Measurements from ENCODE around the gene ZC3H7B.
"Not testable (repeated sequence)": the region's sequence is repeated elsewhere in the genome, so short reads cannot be mapped to it uniquely, and the experiment has no call there.

Gene ZC3H7B

DNA sequence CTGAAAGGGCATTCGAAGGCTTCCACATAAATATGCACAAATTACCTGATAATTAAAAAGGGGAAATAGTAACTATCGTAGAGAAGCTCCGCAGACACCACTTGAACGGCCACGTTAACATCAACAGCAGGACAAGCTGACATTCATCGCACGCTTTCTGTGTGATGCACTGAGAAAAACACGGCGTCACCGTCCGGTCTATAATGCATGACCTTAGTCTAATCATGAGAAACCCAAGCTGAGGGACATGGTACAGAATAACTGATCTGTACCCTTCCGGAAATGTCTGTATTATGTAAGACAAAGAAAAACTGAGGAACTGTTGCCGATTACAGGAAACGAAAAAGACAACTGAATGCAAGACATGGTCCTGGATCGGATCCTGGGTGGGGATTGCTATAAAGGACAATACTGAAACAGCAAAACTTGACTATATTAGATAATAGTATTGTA, 14.7 kb upstream of the ZC3H7B start:
- DNase-seq (ENCODE audit: low spot score): no peak

DNA sequence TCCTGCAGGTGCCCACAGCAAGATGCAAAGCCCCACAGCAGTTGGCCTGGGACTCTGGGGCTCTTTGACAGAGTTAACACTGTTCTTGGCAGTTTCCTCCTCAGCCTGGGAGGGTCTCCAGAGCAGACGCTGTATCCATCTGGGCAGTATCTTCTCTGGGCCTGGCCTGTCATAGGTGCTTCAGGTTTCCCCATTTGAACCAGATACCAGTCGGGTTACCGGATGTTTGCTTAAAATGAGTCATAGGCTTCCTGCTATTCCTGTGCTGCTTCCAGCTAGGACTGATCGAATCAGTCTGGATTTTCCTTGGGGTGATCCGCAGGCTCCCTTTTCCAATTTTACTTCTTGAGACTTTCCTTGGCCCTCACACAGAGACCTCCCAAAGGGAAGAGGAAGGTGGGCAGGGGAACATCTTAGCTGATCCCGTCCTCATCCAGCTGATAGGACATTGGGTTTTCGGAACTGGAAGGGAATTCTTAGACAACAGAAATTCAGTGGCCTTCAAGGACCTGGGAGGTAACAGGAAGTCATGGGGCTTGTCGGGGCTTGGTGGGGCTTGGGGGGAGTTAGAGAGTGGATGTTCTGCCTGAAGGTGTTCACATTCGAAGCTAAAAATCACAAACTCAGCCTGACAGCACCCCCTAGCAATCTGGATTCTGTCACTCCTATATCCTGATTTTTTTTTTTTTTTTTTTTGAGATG, 12.9 kb upstream of the ZC3H7B start:
- DNase-seq (ENCODE audit: low spot score): no peak

- no peak for DNase-seq (ENCODE audit: low spot score)
Measured at GRCh38 chr22:41289671-41290070, 11.7 kb upstream of the ZC3H7B start.

DNA sequence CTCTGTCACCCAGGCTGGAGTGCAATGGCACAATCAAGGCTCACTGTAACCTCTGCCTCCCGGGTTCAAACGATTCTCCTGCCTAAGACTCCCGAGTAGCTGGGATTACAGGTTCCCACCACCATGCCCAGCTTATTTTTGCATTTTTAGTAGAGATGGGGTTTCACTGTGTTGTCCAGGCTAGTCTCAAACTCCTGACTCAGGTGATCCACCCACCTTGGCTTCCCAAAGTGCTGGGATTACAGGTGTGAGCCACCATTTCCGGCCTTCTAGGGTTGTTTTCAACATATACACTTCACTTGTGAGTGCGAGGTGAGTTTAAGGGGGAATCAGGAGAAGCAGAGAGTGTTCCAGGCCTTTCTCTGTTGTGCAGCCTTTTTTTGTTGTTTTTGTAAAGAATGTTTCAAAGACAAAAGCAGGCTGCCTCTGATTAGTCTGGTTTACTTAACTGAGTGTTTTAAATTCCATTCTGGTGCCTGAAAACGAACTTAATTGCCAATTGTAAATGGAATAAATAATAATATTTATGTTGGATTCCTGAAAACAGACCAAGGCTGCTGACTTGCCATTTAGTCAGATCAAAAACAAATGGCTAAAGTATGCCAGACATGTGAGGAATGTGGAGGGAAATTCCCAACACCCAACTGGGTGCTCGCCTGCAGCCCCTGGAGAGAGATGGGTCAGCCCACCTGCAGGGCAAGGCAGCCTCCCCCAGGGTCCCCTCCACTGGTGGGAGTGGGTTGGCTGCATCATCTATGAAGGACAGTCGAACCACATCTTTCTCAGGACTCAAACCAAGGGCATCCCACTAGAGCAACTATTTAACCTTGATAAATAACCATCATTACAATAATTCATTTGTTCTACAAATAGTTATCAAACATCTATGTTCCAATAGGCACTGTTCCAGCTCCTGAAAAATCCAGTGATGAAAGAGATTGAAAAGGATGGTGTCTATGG, 10.8 kb upstream of the ZC3H7B start:
- no peak for DNase-seq (ENCODE audit: low spot score)

- DNase-seq (ENCODE audit: low spot score): not testable (repeated sequence)
Measured at GRCh38 chr22:41294816-41295215, 6.5 kb upstream of the ZC3H7B start.

DNA sequence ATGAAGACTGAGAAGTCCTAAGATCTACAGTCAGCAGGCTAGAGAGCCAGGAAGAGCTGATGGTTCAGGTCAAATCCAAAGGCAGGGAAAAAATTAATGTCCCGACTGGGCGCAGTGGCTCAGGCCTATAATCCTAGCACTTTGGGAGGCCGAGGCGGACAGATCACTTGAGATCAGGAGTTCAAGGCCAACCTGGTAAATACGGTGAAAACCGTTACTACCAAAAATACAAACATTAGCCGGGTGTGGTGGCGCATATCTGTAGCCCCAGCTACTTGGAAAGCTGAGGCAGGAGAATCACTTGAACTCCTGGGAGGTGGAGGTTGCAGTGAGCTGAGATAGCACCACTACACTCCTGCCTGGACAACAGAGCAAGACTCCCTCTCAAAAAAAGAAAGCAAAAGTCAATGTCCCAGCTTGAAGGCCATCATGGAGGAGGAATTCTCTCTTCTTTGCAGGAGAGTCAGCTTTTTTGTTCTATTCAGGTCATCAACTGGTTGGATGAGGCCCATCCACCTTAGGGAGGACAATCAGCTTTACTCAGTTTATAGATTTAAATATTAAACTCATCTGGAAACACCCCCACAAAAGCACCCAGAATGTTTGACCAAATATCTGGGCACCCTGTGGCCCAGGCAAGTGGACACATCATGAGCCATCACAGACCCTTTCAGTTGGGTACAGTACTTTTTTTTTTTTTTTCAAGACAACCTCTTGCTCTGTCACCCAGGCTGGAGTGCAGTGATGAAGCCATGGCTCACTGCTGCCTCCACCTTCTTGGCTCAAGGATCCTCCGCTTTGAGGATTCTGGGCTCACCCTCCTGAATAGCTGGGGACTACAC, 4.3 kb upstream of the ZC3H7B start:
- DNase-seq (ENCODE audit: low spot score): no peak

DNA sequence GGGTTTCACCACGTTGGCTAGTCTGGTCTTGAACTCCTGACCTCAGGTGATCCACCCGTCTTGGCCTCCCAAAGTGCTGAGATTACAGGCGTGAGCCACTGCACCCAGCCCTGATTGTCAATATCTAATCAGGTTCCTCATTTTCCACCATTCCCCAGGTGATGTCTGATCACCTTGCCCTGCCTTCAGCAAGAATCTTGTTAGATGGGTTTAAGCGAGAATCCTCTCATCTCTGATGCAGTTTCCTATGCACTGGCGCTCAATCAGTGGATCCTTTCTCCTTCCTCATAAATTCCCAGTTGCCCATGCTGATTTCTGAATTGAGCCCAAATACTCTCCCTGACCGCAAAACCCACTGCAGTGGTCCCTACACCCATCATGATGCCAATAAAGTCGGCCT, 664 bp upstream of the ZC3H7B start:
- DNase-seq (ENCODE audit: low spot score): no peak

GRCh38 chr22:41302021-41302767, 869 bp downstream of the ZC3H7B start:
- DNase-seq (ENCODE audit: low spot score): no peak

- DNase-seq (ENCODE audit: low spot score): no peak
Measured at GRCh38 chr22:41302811-41303210, 1.5 kb downstream of the ZC3H7B start.

DNA sequence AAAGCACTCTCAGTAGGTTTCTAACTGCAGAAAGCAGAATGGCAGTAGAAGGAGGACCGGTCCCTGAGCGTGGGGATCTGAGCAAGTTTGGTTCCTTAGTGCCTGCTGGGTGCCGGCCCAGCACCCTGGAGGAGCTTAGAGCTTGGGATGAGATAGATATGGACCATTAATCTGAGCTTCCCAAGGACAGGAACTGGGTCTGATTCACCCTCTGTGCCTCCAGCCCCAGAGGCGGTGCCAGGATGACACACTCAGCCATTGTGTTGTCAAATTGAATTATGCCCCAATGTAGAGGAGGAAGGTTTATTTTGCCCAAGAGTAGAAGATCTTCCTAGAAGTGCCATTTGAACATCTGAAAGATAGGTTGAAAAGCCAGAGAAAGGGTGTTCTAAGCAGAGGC, 4.3 kb downstream of the ZC3H7B start:
- no peak for DNase-seq (ENCODE audit: low spot score)

- DNase-seq (ENCODE audit: low spot score): no peak
Measured at GRCh38 chr22:41308054-41308453, 6.7 kb downstream of the ZC3H7B start.

GRCh38 chr22:41308544-41308947, 7.2 kb downstream of the ZC3H7B start:
- DNase-seq (ENCODE audit: low spot score): no peak

GRCh38 chr22:41310336-41310735, 9.0 kb downstream of the ZC3H7B start:
- DNase-seq (ENCODE audit: low spot score): no peak

GRCh38 chr22:41311487-41311886, 10.2 kb downstream of the ZC3H7B start:
- DNase-seq (ENCODE audit: low spot score): no peak

GRCh38 chr22:41314821-41315220, 13.5 kb downstream of the ZC3H7B start:
- no peak for DNase-seq (ENCODE audit: low spot score)

DNA sequence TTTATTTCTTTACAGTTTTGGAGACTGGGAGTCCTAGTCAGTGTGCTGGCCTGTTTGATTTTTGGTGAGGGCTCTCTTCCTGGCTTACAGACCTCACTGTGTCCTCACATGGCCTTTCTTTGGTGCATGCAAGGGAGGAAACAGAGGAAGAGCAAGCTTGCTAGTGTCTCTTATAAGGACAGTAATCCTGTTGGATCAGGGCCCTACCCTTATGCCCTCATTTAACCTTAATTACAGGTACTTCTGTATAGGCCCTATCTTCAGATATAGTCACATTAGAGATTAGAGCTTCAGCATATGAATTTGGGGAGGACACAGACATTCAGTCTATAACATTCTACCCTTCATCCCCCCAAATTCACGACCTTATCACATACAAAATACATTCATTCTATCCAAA, 14.3 kb downstream of the ZC3H7B start:
- no peak for DNase-seq (ENCODE audit: low spot score)

GRCh38 chr22:41320416-41321240, 19.3 kb downstream of the ZC3H7B start:
- no peak for DNase-seq (ENCODE audit: low spot score)

DNA sequence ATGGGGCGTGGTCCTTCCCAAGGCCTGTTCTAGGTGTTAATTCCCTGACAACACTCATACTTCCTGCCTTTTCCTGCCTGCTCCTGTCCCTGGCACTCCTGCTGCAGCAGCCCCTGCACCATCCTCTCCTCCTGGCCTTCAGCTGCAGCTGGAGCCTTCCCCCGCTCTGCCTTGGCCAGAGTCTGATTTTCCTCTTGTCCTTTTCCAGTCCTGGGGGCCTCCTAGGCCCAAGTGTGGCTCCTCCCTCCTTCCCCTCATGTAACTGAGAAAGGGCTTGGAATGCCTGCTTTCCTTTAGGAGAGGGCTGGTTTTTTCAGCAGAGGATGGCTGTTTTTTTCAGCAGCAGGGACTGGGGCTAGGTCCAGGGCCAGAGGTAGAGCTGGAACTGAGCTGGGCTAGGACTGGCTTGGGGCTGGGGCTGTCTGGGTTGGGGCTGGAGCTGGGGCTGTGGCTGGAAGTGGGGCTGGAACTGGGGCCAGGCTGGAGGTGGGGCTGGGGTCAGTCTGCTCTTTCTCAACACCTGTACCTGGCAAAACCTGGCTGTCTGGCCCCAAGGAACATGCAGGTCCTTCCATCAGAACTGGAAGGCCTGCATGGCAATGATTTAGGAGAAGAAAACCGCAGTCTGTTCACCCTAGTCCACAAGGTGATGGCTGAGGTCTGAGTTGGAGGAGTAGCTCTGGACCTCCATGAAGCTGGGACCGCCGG, 23.6 kb downstream of the ZC3H7B start:
- DNase-seq (ENCODE audit: low spot score): no peak

DNA sequence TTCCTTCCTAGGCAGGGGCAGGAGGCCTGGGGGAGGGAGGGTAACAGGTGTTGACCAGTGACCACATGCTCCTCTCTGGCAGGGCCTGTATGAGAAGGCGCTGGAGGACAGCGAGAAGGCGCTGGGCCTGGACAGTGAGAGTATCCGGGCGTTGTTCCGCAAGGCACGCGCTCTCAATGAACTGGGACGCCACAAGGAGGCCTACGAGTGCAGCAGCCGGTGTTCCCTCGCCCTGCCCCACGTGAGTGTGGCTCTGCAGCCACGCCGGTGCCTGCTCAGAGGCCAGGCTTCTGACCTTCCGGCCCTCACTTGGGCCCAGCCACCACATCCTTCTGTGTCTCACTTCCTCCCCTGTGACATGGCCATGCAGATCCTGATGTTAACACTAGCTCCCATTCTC, 25.8 kb downstream of the ZC3H7B start:
- DNase-seq (ENCODE audit: low spot score): no peak

GRCh38 chr22:41330169-41330568, 28.8 kb downstream of the ZC3H7B start:
- DNase-seq (ENCODE audit: low spot score): no peak

Measured in left forelimb (tissue), 1 donor.